H7 (cell line): ENCODE data around the gene PBX1. TPM values are rescaled to one million over a fixed set of nuclear protein-coding genes. Genes with fewer than 3 reads are reported as not detected.

Experiments used
- DNase-seq: peaks from one replicate; pipeline ENCODE4 v3.0.0; 2012
- H3K27me3 ChIP-seq: 2 replicates; pipeline ENCODE4 v1.6.0; 2011; ENCODE audit warnings: mild to moderate bottlenecking, low read length; ENCODE audit not compliant: control insufficient read depth, insufficient read depth
- H3K36me3 ChIP-seq: replicated peaks from 2 replicates; pipeline ENCODE4 v1.5.1; 2011; ENCODE audit warnings: low read length; ENCODE audit not compliant: control insufficient read depth, insufficient read depth
- H3K4me3 ChIP-seq: 2 replicates; pipeline ENCODE4 v1.5.1; 2011; ENCODE audit warnings: low read depth, mild to moderate bottlenecking, control low read depth, low read length, moderate library complexity; ENCODE audit not compliant: insufficient read depth
- total RNA-seq: library from RNA; depleted of rRNA; stranded (reverse); fragments of >200 nt; shearing (Covaris generic); gene quantifications from 2 replicates; pipeline ENCODE4 v1.2.3, GENCODE V29; 2014

PBX1 gene
- total RNA-seq, 1 experiment from 2014 or later, result 70.5 TPM

GRCh38 chr1:164560121-164560541 is 1.1 kb downstream of the PBX1 start:
- Histone ChIP-seq H3K27me3 (no peaks in the 10 kb centered on the region), H3K4me3 (peak overlapping the region; percentile 90)

GRCh38 chr1:164560556-164560955 is 1.6 kb downstream of the PBX1 start:
- H3K36me3 ChIP-seq, result no peaks in the 10 kb centered on the region
- H3K27me3 ChIP-seq, result no peaks in the 10 kb centered on the region
- no peak for DNase-seq
- peak overlapping the region; percentile 90 for H3K4me3 ChIP-seq

More at GRCh38 chr1:164560121-164560541, 1.1 kb downstream of the PBX1 start:
- H3K36me3 ChIP-seq, result no peaks in the 10 kb centered on the region
- no peak for DNase-seq

- DNase-seq, result no peak
- Histone ChIP-seq H3K36me3 (no peaks in the 10 kb centered on the region), H3K27me3 (no peaks in the 10 kb centered on the region), H3K4me3 (peak overlapping the region; percentile 90)
Observed at GRCh38 chr1:164561007-164561406, 2.0 kb downstream of the PBX1 start.

GRCh38 chr1:164561472-164561871 is 2.5 kb downstream of the PBX1 start:
- H3K27me3 ChIP-seq, result no peaks in the 10 kb centered on the region
- DNase-seq, result no peak
- no peaks in the 10 kb centered on the region for H3K36me3 ChIP-seq
- H3K4me3 ChIP-seq, result peak overlapping the region; percentile 90

GRCh38 chr1:164562061-164562460 is 3.1 kb downstream of the PBX1 start:
- DNase-seq, result no peak
- Histone ChIP-seq H3K36me3 (no peaks in the 10 kb centered on the region), H3K27me3 (no peaks in the 10 kb centered on the region), H3K4me3 (peak overlapping the region; percentile 21; the same call in 1 of the 2 replicates)

GRCh38 chr1:164562511-164562910 is 3.5 kb downstream of the PBX1 start:
- H3K27me3 ChIP-seq, result no peaks in the 10 kb centered on the region
- H3K36me3 ChIP-seq, result no peaks in the 10 kb centered on the region
- peak overlapping the region; percentile 21; the same call in 1 of the 2 replicates for H3K4me3 ChIP-seq
- DNase-seq, result no peak

- peak overlapping the region; percentile 21; the same call in 1 of the 2 replicates for H3K4me3 ChIP-seq
- no peak for DNase-seq
- no peaks in the 10 kb centered on the region for H3K27me3 ChIP-seq
- no peaks in the 10 kb centered on the region; the same call in 1 of the 2 replicates for H3K36me3 ChIP-seq
Observed at GRCh38 chr1:164562947-164563520, 4.0 kb downstream of the PBX1 start.

- Histone ChIP-seq H3K4me3 (no peak overlapping the region), H3K36me3 (no peaks in the 10 kb centered on the region; the same call in 1 of the 2 replicates), H3K27me3 (no peaks in the 10 kb centered on the region)
- no peak for DNase-seq
Observed at GRCh38 chr1:164563721-164564360, 4.9 kb downstream of the PBX1 start.

GRCh38 chr1:164564378-164564777 is 5.4 kb downstream of the PBX1 start:
- Histone ChIP-seq H3K27me3 (no peaks in the 10 kb centered on the region), H3K4me3 (no peak overlapping the region), H3K36me3 (no peaks in the 10 kb centered on the region; the same call in 1 of the 2 replicates)
- DNase-seq, result no peak

GRCh38 chr1:164565357-164565756 is 6.4 kb downstream of the PBX1 start:
- Histone ChIP-seq H3K27me3 (no peaks in the 10 kb centered on the region), H3K36me3 (no peaks in the 10 kb centered on the region; the same call in 1 of the 2 replicates), H3K4me3 (no peak overlapping the region)
- DNase-seq, result no peak

GRCh38 chr1:164567774-164568173 is 8.8 kb downstream of the PBX1 start:
- no peaks in the 10 kb centered on the region for H3K27me3 ChIP-seq
- no peak overlapping the region for H3K4me3 ChIP-seq
- DNase-seq, result no peak

GRCh38 chr1:164569241-164569640 is 10.3 kb downstream of the PBX1 start:
- no peak for DNase-seq
- no peak overlapping the region for H3K4me3 ChIP-seq
- no peaks in the 10 kb centered on the region for H3K27me3 ChIP-seq
- no peaks in the 10 kb centered on the region; the same call in 1 of the 2 replicates for H3K36me3 ChIP-seq

More at GRCh38 chr1:164567774-164568173, 8.8 kb downstream of the PBX1 start:
- H3K36me3 ChIP-seq, result no peaks in the 10 kb centered on the region; the same call in 1 of the 2 replicates

GRCh38 chr1:164569866-164570265 is 10.9 kb downstream of the PBX1 start:
- no peaks in the 10 kb centered on the region for H3K27me3 ChIP-seq
- no peak for DNase-seq
- H3K36me3 ChIP-seq, result no peaks in the 10 kb centered on the region; the same call in 1 of the 2 replicates
- H3K4me3 ChIP-seq, result no peak overlapping the region

- H3K27me3 ChIP-seq, result no peaks in the 10 kb centered on the region
- no peaks in the 10 kb centered on the region; the same call in 1 of the 2 replicates for H3K36me3 ChIP-seq
- no peak overlapping the region for H3K4me3 ChIP-seq
- no peak for DNase-seq
Observed at GRCh38 chr1:164571333-164571732, 12.3 kb downstream of the PBX1 start.

GRCh38 chr1:164575356-164575886 is 16.4 kb downstream of the PBX1 start:
- Histone ChIP-seq H3K4me3 (no peak overlapping the region), H3K27me3 (no peaks in the 10 kb centered on the region), H3K36me3 (no peaks in the 10 kb centered on the region)
- DNase-seq, result no peak
